Activated T-cell treated with anti-CD3 and anti-CD28 coated beads for 48 hours (primary cell): Measurements from ENCODE around the gene ADK.

Experiments
- DNase-seq: peaks from one replicate; pipeline ENCODE4 v3.0.0-alpha.2; 2020; ENCODE audit warnings: low read depth

The ADK gene

DNA sequence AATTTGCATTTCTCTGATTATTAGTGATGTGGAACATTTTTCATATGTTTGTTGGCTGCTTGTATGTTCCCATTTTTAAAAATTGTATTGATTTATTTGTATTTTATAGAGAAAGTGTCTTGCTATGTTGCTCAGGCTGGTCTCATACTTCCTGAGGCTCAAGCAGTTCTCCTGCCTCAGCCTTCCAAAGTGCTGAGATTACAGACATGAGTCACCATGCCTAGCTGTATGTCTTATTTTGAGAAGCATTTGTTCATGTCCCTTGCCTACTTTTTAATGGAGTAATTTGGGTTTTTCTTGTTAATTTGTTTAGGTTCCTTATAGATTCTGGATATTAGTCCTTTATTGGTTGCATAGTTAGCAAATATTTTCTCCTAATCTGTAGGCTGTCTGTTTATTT lies 461.2 kb downstream of the ADK start:
- no peak for DNase-seq

DNA sequence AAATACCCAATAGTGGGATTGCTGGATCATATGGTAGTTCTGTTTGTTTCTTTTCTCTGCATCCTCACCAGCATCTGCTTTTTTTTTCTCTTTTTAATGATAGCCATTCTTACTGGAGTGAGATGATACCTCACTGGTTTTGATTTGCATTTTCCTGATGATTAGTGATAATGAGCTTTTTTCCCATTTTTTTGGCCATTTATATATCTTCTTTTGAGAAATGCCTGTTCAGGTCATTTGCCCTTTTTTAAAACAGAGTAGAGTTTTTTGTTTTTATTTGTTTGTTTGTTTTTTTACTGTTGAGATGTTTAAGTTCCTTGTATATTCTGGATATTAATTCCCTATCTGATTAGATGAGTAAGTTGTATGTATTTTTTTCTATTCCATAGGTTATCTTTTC lies 469.6 kb downstream of the ADK start:
- no peak for DNase-seq

DNA sequence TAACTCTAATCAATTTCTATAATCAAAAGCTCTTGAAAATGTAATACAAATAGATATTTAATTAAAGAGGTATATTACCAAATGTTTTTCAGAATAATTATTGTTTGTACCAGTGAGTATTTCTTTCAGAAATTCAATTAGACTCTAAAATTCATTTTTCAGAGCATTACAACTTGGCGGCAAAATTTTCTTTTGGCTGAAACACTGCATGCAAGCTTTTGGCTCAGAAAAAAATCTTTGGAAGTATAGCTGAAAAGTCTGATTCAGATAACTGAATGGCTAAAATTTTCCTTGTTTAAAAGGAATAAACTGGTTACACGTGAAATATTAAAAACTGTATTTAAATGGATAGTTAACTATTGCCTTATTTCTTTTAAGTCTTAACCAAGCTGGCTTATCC lies 472.8 kb downstream of the ADK start:
- DNase-seq, result no peak

DNA sequence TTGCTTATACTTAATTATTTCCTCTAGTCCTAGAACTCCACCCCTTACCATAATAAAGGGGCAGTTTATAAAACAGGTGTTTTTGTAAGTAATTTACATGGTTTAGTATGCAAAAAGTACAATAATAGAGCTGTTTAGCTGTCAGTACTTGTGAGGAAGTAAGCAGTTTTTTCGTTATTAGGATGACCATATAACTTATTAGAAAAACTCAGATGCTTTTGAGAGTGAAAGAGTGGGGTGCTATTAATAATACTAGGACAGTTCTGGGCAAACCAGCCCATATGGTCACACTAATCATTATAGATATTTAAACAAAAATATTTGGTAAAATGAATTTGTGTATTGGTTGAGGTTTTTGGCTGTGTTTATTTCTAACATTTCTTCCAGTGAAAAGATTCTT lies 473.5 kb downstream of the ADK start:
- no peak for DNase-seq

DNA sequence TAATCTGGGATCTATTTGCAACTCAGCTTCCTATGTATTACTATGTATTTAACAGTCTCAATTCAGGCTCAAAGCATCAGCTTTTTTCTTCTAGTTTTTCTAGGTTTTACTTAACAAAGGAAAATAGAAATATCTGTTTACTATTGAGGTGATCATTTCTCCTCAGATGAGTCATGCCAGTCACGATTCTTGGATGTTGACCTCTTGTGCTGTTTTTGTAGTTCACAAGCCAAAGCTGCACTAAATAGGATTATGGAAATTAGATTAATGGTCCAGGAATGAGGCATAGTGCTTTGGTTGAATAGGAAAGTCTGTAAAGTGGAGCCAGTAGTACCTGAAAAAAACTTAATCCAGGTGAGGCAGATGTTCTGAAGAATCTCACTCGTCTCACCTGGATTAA lies 477.1 kb downstream of the ADK start:
- no peak for DNase-seq

DNA sequence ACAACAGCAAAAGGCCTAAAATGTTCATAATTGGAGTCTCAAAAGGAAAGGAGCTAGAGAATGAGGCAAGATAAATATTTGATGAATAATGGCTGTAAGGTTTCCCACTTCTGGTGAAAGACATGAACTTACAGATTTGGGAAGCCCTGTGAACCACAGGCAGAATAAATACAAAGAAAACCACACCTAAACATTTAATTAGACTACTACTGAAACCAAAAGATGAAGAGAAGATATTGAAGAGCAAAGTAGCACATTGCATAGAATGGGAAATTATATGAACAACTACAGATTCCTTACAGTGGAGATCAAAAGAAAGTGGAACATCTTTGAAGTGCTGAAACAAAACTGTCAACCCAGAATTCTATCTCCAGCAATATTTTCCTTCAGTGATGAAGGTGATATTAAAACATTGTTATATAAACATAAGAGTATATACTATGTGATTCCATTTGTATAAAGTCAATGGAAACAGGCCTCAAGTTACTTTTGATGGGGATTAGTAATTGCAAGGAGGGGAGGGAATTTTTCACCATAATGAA lies 484.0 kb downstream of the ADK start:
- DNase-seq, result no peak

DNA sequence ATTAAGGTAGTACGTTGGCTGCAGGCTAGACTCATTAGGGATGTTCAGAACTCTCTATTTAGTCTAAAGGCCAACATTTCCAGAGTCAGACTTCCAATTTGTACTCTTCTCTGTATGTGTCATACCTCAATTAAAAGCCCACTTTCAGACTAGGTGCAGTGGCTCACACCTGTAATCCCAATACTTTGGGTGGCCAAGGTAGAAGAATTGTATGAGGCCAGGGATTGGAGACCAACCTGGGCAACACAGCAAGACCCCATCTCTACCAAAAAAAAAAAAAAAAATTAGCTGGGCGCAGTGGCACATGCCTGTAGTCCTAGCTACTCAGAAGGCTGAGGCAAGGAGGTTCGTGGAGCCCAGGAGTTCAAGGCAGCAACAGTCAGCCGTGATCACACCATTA lies 484.6 kb downstream of the ADK start:
- no peak for DNase-seq

DNA sequence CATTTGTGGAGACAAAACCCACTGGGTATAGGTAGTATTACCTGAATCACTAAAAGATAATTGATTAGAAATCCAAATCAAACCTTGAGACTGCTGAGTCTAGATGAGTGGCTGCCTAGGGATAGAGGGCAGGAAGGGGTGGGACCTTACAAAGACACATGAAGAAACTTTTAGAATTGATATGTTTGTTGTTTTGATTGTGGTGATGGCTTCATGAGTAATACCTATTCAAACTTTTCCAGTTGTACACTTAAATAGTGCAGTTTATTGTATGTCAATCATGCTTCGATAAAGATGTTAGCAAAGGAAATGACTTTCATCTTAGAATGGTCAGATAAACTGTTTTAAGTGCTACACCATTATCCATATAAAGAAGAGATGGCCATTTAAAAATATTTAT lies 486.7 kb downstream of the ADK start:
- DNase-seq, result no peak

DNA sequence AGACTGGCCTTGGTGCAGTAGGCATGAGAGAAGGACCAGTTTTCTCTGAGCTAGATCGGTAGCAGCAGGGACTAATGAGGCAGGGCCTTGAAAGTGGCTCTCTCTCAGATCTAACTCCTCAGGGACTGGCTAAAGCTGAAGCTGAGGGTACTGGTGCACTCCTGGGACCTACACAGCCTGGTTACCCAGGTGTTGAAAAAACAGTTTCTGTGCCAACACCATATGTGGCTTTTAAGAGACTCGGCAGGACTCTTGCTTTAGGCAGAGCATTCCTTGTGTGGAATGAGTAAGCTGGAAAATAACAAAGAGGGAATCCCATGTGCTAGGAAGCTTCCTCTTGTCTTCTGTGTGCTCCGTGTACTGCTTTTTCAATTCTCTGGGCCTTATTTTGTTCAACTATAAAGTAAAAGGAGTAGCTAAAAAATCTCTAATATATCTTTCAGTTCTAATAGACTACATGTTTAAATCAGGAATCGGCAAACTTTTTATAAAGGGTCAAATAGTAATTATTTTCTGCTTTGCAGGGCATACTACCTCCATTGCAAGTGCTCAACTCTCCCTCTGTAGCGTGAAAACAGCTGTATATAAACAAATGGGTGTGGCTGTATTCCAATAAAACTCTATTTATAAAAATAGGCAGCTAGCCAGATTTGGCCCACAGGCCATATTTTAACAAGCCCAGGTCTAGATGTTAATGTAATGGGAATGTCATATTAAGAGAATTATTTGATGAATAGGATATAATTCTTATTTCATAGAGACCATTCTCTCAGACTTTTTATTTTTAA lies 489.3 kb downstream of the ADK start:
- DNase-seq, result no peak

DNA sequence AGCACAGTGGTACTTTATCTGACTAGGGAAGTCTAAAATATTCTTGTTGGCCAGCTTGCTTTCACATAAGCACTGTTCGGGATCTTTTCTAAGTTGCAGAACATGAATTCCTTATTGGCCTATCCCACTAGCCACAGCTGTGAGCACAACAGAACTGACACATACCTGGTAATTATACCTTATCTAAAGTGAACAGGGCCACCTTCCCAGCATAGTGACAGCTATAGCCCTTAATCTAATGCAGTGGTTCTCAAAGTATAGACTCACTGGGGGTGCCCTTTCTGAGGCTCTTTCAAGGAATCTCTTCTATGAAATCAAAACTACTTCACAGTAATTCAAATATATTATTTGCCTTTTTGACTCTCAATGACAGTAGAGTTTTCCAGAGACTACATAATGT lies 490.6 kb downstream of the ADK start:
- DNase-seq, result no peak

DNA sequence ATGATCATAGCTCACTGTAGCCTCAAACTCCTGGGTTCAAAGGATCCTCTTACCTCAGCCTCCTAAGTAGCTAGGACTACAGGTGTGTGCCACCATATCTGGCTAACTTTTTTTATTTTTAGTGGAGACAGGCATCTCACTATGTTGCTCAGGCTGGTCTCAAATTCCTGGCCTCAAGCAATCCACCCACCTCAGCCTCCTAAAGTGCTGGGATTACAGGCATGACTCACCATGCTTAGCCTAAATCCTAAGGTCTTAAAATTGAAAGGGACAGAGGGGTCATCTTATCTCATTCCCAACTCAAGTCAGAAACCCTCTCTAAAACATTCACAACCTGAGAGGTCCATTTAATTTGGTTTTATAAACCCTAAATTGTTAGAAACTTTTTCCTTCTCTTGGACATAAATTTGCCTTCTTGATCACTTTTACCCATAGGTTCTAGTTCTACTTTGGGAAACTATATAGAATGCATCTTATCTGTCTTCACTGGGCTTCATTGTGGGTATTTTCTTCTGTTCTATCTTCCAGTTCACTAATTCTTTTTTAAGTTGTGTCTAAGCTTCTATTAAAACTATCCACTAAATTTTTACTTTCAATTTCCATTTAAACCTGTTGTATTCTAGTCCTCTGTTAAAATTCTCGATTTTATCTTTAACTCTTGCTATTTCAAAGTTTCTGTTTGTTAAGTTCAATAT lies 492.0 kb downstream of the ADK start:
- DNase-seq, result no peak

DNA sequence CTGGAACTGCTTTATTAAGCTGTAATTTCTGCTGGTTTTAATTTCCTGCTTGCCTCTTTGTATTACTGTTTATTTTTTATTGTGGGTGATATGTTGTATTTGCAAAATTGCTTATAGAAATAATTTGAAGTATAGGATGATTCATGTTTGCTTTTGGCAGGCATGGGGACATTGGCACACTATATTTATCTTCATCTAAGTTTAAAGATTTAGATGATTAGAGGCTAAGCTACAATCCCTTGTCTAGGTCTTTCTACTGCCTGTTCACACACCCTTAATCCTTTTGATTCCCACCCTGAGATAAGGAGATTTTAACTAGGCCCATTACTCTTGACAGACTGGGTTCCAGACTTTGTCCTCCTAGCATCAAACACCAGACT lies 492.6 kb downstream of the ADK start:
- no peak for DNase-seq

DNA sequence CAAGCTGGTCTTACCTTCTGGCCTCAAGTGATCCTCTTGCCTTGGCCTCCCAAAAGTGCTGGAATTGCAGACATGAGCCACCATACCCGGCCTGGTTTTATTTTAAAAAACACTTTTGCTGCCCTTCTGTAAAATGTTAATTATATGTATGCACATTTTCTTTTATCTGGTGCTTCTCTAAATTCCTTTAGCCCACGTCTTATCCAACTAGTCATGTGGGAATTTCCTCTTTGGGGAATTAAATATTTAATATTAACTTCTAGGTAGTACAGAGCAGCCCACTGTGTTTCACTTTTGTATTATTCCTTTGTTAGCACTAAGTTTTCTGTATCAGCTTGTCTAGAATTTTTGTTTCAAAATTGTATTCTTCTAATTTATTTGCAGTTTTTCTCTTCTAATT lies 493.7 kb downstream of the ADK start:
- DNase-seq, result no peak

DNA sequence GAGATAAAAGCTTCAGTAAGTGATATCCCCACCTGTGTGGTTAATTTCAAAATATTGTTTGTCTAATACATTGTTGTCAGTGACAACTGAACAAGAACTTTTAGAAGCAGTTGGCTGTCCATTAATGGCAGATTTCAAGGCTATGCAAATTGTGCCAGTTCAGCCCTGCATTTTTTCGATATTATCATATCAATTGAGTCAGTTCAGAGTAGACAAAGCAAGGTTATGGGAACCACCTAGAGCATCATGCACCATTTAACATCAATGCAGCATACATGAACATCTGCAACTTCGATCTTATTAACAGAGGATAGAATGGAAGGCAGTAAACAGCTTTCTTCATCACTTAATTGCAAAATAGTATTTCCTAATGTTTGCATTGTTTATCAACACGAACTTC lies 494.7 kb downstream of the ADK start:
- DNase-seq, result no peak

DNA sequence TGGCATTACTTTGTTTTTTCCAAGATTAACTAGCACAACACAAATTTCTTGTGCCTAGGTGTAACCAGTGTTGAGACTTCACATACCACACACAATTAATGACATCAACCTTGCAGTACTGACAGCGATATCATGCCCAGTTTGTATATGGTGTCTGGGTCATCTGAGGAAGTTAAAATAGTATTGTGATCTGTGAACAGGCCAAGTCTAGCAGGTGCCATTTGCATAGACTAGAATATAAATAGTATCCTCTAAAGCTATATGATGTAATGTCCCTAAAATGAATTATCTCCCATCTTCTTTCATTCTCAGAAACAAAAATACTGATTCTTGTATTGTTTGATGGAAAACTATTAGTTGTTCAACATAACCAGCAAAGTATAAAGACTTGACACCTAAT lies 499.6 kb downstream of the ADK start:
- DNase-seq, result no peak

DNA sequence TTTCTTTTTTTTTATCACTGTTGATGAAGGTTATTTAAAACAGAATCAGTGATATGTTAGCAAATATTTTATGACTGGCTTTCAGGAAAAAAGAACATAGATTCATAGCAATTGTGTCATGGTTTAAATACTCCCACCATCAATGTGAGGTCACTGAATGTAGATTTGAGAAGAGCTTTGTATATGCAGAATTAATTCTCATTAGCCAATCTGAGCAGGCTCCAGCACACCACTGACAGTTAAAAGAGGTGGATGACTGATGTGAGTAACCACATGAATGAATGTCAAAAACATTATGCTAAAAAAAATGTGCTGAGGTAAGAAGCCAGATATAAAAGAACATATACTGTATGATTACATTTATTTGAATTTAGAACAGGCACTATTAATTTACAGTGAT lies 500.5 kb downstream of the ADK start:
- no peak for DNase-seq

DNA sequence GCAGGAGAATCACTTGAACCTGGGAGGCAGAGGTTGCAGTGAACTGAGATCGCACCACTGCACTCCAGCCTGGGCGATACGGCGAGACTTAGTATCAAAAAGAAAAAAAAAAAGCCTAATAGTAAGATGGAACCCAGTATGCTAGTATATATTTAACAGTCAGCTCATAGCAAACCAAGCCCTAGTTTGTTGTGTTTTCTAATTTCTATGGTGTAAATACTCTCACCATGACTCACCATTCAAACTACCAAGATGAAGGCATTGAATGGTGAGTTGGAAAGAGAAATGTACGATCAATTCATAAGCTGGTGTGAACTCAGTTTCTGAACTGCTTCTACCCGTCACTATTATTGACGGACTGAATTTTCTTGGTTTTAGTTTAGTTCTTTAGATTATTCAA lies 501.6 kb downstream of the ADK start:
- no peak for DNase-seq

DNA sequence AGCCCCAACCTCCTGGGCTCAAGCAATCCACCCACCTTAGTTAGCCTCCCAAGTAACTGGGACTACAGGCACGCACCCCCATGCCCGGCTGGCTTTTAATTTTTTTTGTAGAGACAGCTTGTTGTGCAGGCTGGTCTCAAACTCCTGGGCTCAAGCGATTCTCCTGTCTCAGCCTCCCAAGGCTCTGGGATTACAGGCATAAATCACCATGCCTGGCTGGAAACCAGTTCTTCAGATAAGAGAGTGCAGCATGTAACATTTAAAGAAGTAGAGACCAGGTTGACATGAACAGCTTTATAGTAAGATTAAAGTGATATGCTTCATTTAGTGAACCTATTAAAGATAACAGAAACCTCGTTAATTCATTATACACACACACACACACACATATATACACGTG lies 507.5 kb downstream of the ADK start:
- DNase-seq, result no peak

DNA sequence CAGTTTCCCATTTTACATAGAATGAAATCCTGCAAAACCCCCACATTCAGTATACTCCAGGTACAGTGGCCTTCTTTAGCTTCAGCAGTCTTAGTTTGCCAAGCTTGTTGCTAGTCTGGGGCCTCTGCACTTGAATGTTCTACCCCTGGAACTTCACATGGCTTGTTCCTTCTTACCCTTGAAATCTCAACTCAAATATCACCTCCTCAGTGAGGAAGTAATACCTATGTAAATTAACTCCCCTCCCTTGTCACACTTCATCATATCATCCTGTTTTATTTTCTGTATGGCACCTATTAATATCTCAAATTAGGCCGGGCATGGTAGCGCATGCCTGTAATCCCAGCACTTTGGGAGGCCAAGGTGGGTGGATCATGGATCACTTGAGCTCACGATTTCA lies 511.6 kb downstream of the ADK start:
- no peak for DNase-seq

DNA sequence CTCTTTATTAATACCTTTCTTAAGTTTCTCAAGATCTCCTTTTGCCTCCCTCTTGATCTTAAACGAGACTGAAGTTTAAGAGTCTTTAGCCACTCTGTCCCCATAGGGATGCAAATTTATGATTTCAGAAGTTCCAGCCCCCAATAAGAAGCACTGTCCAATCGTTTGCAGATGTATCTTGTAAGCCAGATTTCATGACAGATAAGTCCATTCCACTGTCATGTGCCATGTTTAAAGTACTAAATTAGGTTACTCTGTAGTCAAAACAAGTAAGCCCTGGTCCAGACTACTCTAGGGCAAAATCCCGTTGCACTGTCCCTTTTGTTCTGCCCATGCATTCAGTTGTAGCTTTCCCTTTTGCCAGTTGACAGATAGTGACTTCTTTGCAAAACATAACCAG lies 518.2 kb downstream of the ADK start:
- no peak for DNase-seq

DNA sequence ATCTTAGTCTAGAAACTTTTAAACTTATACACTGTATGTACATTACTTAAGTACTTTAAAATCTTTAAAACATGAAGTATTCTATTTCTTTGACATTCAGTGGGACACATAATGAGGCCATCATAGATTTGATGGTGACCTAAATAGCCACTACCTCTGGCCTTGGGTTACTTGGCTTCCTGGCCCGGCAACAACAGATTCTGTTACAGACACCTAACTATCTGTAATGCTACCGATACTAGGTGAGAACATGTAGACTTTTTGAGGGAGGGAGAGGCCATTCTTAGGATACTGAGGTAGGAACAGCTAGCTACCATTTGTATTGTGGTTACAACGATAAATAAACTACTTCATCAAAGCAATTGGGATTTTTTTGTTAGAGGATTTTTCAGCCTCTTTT lies 520.7 kb downstream of the ADK start:
- no peak for DNase-seq

DNA sequence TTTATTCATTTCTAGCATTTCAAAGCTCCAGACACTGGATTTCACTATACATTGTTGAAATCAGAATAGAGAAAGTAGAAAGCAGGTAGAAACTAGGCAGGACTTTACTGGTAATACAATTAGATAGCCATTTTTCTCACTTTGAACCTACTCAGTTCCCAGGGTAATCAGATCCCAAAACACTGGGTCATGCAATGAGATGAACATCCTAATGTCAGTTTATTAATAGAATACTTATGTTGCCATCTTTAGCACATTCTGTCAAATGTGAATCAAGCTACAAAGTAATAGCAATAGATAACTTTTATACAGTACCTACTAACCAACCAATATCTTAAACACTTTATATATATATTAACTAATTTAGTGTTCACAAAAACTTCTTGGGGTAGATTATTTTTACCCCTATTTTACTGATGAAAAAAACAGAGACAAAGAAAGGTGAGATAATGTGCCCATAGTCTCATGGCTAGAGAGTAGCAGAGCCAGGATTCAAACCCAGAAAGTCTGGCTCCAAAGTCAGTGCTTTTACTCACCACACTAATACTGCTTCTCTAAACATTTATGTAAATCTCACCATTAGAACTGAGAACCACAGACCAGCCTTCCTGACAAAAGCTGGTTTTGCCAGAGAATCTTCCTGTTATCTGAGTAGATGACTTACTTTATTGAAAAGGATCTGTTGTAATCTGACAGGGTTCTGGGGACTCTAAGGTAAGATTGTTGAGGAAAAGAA lies 521.6 kb downstream of the ADK start:
- no peak for DNase-seq

DNA sequence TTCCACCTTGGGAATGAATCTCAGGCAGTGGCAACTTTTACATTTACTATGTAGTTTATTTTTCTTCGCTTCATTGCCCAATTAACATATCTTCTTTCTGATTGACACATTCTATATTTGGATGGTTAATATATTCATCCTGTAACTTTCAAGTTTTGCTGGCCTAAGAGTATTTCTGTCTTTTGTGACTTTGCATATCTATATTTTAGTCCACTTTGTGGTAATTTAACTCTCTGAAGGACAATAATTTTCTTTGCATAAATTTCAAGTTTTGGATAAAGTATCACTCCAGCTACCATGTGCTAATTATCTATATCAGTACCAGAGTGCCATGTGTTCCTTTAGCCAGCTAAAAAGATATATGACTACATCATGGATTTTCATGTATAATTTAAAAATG lies 523.9 kb downstream of the ADK start:
- DNase-seq, result no peak
